SU-DHL-6 (cell line): Measurements from ENCODE around the gene MCTP1.

ENCODE experiments used
- H2AFZ ChIP-seq: fragments of 200-600 bp; sonication (generic); 2 replicates; pipeline ENCODE4 v1.6.1; 2014; ENCODE audit warnings: low read depth, mild to moderate bottlenecking, moderate library complexity, mixed read lengths, antibody characterized with exemption, low read length; ENCODE audit not compliant: severe bottlenecking
- H3F3A ChIP-seq: fragments of 200-600 bp; shearing (Covaris generic); 2 replicates; pipeline ENCODE4 v1.6.0; 2016; ENCODE audit warnings: antibody characterized with exemption, mild to moderate bottlenecking; ENCODE audit not compliant: insufficient read depth
- H3K27ac ChIP-seq: fragments of 200-600 bp; sonication (generic); 2 replicates; pipeline ENCODE4 v1.5.1; 2016; ENCODE audit warnings: low read depth, mild to moderate bottlenecking, low read length, moderate library complexity, mixed read lengths
- H3K27me3 ChIP-seq: fragments of 200-600 bp; sonication (generic), shearing (Covaris generic); 2 replicates; pipeline ENCODE4 v1.6.0; 2014; ENCODE audit warnings: mild to moderate bottlenecking, low read length
- H3K36me3 ChIP-seq: fragments of 200-600 bp; sonication (generic); 2 replicates; pipeline ENCODE4 v1.6.1; 2014; ENCODE audit warnings: mild to moderate bottlenecking, low read length, mixed read lengths
- H3K4me2 ChIP-seq: fragments of 300-600, 200-600 bp; shearing (Covaris generic), sonication (generic); 2 replicates; pipeline ENCODE4 v1.6.0; 2014; ENCODE audit warnings: low read length, low read depth, mild to moderate bottlenecking; ENCODE audit not compliant: poor library complexity, severe bottlenecking
- H3K4me3 ChIP-seq: fragments of 200-600 bp; sonication (generic); 2 replicates; pipeline ENCODE4 v1.5.1; 2014; ENCODE audit warnings: antibody characterized with exemption, low read length, mild to moderate bottlenecking, mixed read lengths; ENCODE audit not compliant: insufficient read depth, poor library complexity, severe bottlenecking
- H3K79me2 ChIP-seq: fragments of 200-600 bp; sonication (generic); 2 replicates; pipeline ENCODE4 v1.6.1; 2014; ENCODE audit warnings: mild to moderate bottlenecking, low read length, moderate library complexity; ENCODE audit not compliant: insufficient read depth
- H3K9ac ChIP-seq: fragments of 200-600 bp; sonication (generic); 2 replicates; pipeline ENCODE4 v1.7.0; 2014; ENCODE audit warnings: mild to moderate bottlenecking, low read length
- H3K9me2 ChIP-seq: fragments of 200-600 bp; sonication (generic); replicated peaks from 2 replicates; pipeline ENCODE4 v1.6.1; 2014; ENCODE audit warnings: low read length; ENCODE audit not compliant: insufficient read depth
- H3K9me3 ChIP-seq: fragments of 200-600 bp; sonication (generic); 2 replicates; pipeline ENCODE4 v1.6.1; 2014; ENCODE audit warnings: low read length, mixed read lengths; ENCODE audit not compliant: insufficient read depth
- H4K20me1 ChIP-seq: fragments of 200-600 bp; sonication (generic); 2 replicates; pipeline ENCODE4 v1.6.1; 2014; ENCODE audit warnings: low read depth, mild to moderate bottlenecking, antibody characterized with exemption, low read length, moderate library complexity, mixed read lengths
- CTCF ChIP-seq: fragments of 200-600 bp; sonication (generic); IDR thresholded peaks from one replicate; pipeline ENCODE4 v1.5.1; 2017; ENCODE audit warnings: antibody characterized with exemption, mild to moderate bottlenecking, low read length, moderate library complexity; ENCODE audit not compliant: insufficient read depth, poor library complexity, severe bottlenecking
- EZH2phosphoT487 ChIP-seq: fragments of 200-600 bp; sonication (generic), shearing (Covaris generic); conservative IDR thresholded peaks from 2 replicates; pipeline ENCODE4 v1.6.1; 2018; ENCODE audit warnings: mild to moderate bottlenecking, antibody characterized with exemption, low read length, moderate library complexity, mixed read lengths

MCTP1 gene

GRCh38 chr5:94747371-94747770 is 537.5 kb downstream of the MCTP1 start:
- Histone ChIP-seq H3K9ac (no peak overlapping the region), H4K20me1 (no peaks in the 10 kb centered on the region), H3F3A (no peaks in the 10 kb centered on the region), H3K79me2 (no peaks in the 10 kb centered on the region), H3K9me2 (no peaks in the 10 kb centered on the region), H3K36me3 (no peaks in the 10 kb centered on the region), H3K4me3 (no peak overlapping the region), H3K27me3 (no peaks in the 10 kb centered on the region), H3K27ac (no peak overlapping the region), H3K4me2 (no peak overlapping the region), H3K9me3 (no peaks in the 10 kb centered on the region), H2AFZ (no peak overlapping the region)
- TF ChIP-seq EZH2phosphoT487 (no peak), CTCF (no peak)

- no peak overlapping the region for H2AFZ ChIP-seq
- no peaks in the 10 kb centered on the region for H3K27me3 ChIP-seq
- no peak overlapping the region for H3K9ac ChIP-seq
- TF ChIP-seq CTCF (no peak), EZH2phosphoT487 (no peak)
- H3K4me3 ChIP-seq: no peak overlapping the region
- no peaks in the 10 kb centered on the region for H3K9me2 ChIP-seq
- no peaks in the 10 kb centered on the region for H3F3A ChIP-seq
- no peaks in the 10 kb centered on the region for H3K79me2 ChIP-seq
- H3K36me3 ChIP-seq: no peaks in the 10 kb centered on the region
- no peaks in the 10 kb centered on the region for H3K9me3 ChIP-seq
- no peak overlapping the region for H3K27ac ChIP-seq
- no peak overlapping the region for H3K4me2 ChIP-seq
- H4K20me1 ChIP-seq: no peaks in the 10 kb centered on the region
Observed at GRCh38 chr5:94746731-94747124, 538.2 kb downstream of the MCTP1 start.

DNA sequence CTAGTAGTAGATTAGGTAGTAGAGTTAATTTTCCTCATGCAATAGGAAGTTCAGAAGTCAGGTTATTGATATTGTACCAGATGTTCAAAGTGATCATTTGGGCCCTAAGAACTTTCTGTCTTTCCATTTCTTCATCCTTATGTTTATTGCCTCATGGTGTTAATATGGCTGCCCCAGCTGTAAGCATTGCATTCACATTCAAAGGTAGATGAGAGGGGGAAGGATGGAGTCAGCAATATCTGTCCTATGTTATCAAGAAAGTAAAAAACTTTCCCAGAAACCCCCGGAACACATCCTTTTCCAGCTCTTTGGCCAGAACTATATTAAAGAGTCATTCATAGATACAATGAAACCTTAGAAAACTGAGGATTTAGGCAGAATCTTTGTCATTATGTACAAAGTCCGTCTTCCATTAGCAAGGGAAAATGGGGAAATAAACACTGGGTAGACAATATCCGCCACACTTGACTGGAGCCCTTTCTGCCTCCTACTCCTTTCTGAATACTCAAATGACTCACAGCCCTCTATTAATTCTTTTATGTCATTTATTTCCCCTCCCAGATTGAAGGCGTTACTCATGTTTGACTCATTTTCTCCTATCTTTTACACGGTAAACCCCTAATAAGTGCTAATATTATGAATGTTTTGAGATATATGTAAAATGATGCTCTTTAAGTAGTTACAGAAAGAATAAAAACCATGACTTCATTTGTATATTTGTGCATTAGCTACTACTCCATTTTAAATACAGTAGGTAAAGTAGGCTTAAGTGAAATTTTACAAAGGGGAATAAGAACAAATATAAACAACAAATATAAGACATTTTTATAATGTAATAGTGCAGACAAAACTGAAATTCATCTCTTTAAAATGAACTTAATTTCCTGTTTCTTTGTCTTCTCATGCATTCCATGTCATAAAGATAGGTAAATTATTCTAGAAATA is 538.8 kb downstream of the MCTP1 start:
- Histone ChIP-seq H3K79me2 (no peaks in the 10 kb centered on the region), H3K9me3 (no peaks in the 10 kb centered on the region), H3K4me3 (no peak overlapping the region), H3K9ac (no peak overlapping the region), H3K27ac (no peak overlapping the region), H3F3A (no peaks in the 10 kb centered on the region), H3K36me3 (no peaks in the 10 kb centered on the region), H4K20me1 (no peaks in the 10 kb centered on the region), H3K9me2 (no peaks in the 10 kb centered on the region), H3K4me2 (no peak overlapping the region), H2AFZ (no peak overlapping the region), H3K27me3 (no peaks in the 10 kb centered on the region)
- TF ChIP-seq CTCF (no peak), EZH2phosphoT487 (no peak)
